HepG2 (cell line): ENCODE results near the gene SIGLEC1. TPM values are rescaled to one million over a fixed set of nuclear protein-coding genes. Genes with fewer than 3 reads are reported as not detected.

Experiments used
- FOXO1 ChIP-seq: sonication (generic); formaldehyde crosslinking; IDR thresholded peaks from 2 replicates; pipeline ENCODE4 v1.4.0; 2020; ENCODE audit warnings: missing genetic modification reagents
- GATAD1 ChIP-seq: IDR thresholded peaks from 2 replicates; pipeline ENCODE4 v1.6.1; 2016; ENCODE audit warnings: missing genetic modification reagents, missing compliant biosample characterization
- NPAS2 ChIP-seq: sonication (generic); formaldehyde crosslinking; IDR thresholded peaks from 2 replicates; pipeline ENCODE4 v1.8.0; 2022; ENCODE audit warnings: mild to moderate bottlenecking, missing genetic modification reagents, borderline replicate concordance
- PHF8 ChIP-seq: sonication (generic); formaldehyde crosslinking; IDR thresholded peaks from 2 replicates; pipeline ENCODE4 v1.5.0; 2020; ENCODE audit warnings: missing genetic modification reagents
- REL ChIP-seq: sonication (generic); formaldehyde crosslinking; conservative IDR thresholded peaks from 2 replicates; pipeline ENCODE4 v1.8.0; 2022; ENCODE audit warnings: mild to moderate bottlenecking, missing genetic modification reagents, moderate library complexity
- TAF1 ChIP-seq: sonication (generic); formaldehyde crosslinking; IDR thresholded peaks from 2 replicates; pipeline ENCODE4 v1.4.0; 2020; ENCODE audit warnings: missing genetic modification reagents
- TSC22D2 ChIP-seq: sonication (generic); formaldehyde crosslinking; IDR thresholded peaks from 2 replicates; pipeline ENCODE4 v1.5.1; 2020; ENCODE audit warnings: missing genetic modification reagents, mild to moderate bottlenecking, borderline replicate concordance
- ZFY ChIP-seq: sonication (generic); formaldehyde crosslinking; IDR thresholded peaks from 2 replicates; pipeline ENCODE4 v1.4.0; 2020; ENCODE audit warnings: missing genetic modification reagents
- ZNF446 ChIP-seq: sonication (generic); formaldehyde crosslinking; IDR thresholded peaks from 2 replicates; pipeline ENCODE4 v1.5.0; 2020; ENCODE audit warnings: mild to moderate bottlenecking, missing genetic modification reagents
- ZNF577 ChIP-seq: sonication (generic); formaldehyde crosslinking; IDR thresholded peaks from 2 replicates; pipeline ENCODE4 v1.4.0; 2020; ENCODE audit warnings: mild to moderate bottlenecking, low read depth, missing genetic modification reagents, borderline replicate concordance
- polyA plus RNA-seq, 8 experiments: library from polyadenylated mRNA; depleted of rRNA in 3 of 8; stranded (reverse) in 7 of 8; unstranded in 1 of 8; fragments of >200 nt; fragmentation: Illumina TruSeq in 4 of 8; extraction: Trizol in 4 of 8; gene quantifications; 2 replicates each; pipeline versions ENCODE4 v1.2.1 to v1.2.3, GENCODE V29; 2011 to 2016; ENCODE audit warnings: low read depth in 4 of 8, missing spikeins in 1 of 8, mixed read lengths in 1 of 8; ENCODE audit not compliant: insufficient read depth in 1 of 8
- total RNA-seq, 5 experiments: library from RNA; depleted of rRNA; stranded (reverse); fragments of >200 nt; fragmentation: Illumina TruSeq; extraction: Trizol; gene quantifications; 2 replicates each; pipeline ENCODE4 v1.2.3, GENCODE V29; 2016; ENCODE audit warnings: low read depth in 1 of 5
- TF ChIP-seq, protein P1 (sequence below): sonication (generic); formaldehyde crosslinking; IDR thresholded peaks from 2 replicates; pipeline ENCODE4 v1.4.0; 2020; ENCODE audit warnings: missing genetic modification reagents
- TF ChIP-seq, protein P2 (sequence below): sonication (generic); formaldehyde crosslinking; IDR thresholded peaks from 2 replicates; pipeline ENCODE4 v1.5.1; 2020; ENCODE audit warnings: mild to moderate bottlenecking, missing genetic modification reagents, moderate library complexity
- TF ChIP-seq, protein P3 (sequence below): sonication (generic); formaldehyde crosslinking; IDR thresholded peaks from 2 replicates; pipeline ENCODE4 v1.5.0; 2020; ENCODE audit warnings: mild to moderate bottlenecking, missing genetic modification reagents, moderate library complexity
- TF ChIP-seq, protein P4 (sequence below): sonication (generic); formaldehyde crosslinking; IDR thresholded peaks from 2 replicates; pipeline ENCODE4 v1.5.1; 2020; ENCODE audit warnings: missing genetic modification reagents, mild to moderate bottlenecking, borderline replicate concordance
- TF ChIP-seq, protein P5 (sequence below): sonication (generic); formaldehyde crosslinking; IDR thresholded peaks from 2 replicates; pipeline ENCODE4 v1.5.0; 2020; ENCODE audit warnings: missing genetic modification reagents

SIGLEC1 gene
- total and polyA plus RNA-seq, 2 of the 13 experiments (the other 11 are each of a cell fraction or from before 2014, with no cell fraction given): 0.01 TPM; not detected in 1

DNA sequence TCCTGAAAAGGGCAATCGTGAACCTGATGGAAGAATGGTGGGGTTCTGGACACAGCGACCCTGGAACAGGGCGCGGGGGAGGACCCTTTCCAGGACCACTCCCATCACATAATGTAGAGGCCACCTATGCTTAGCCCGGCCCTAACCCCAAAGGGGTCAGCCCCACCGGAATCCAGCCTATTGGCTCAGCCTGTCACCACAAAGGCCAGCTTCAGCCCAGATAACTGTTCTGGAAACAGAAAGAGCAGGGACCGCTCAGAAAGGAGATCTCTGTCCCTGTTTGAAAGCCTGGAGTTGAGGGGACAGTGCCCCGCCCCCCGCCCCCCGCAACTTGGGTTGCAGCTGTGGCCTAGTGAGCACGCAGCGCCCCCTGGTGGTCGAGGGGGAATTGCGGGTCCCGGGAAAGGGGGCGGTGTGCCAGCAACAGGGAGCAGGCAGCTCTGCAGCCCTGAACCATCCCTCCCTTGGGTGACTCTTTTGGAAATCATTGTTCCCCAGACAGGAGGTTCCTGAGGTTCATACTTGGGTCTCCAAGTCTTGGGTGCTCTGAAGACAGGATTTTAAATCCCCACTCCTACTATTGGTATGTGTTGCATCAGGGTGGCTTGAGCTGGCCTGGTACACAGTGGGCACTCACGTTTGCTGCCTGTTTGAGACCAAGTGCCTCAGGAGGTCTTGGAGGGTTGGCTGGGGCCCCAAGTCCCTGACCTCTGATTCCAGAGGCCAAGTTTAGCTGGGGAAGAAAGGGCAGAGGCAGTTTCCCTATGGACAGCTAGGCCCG, 1.5 kb downstream of the SIGLEC1 start (continued):
- TF ChIP-seq, protein P1, sequence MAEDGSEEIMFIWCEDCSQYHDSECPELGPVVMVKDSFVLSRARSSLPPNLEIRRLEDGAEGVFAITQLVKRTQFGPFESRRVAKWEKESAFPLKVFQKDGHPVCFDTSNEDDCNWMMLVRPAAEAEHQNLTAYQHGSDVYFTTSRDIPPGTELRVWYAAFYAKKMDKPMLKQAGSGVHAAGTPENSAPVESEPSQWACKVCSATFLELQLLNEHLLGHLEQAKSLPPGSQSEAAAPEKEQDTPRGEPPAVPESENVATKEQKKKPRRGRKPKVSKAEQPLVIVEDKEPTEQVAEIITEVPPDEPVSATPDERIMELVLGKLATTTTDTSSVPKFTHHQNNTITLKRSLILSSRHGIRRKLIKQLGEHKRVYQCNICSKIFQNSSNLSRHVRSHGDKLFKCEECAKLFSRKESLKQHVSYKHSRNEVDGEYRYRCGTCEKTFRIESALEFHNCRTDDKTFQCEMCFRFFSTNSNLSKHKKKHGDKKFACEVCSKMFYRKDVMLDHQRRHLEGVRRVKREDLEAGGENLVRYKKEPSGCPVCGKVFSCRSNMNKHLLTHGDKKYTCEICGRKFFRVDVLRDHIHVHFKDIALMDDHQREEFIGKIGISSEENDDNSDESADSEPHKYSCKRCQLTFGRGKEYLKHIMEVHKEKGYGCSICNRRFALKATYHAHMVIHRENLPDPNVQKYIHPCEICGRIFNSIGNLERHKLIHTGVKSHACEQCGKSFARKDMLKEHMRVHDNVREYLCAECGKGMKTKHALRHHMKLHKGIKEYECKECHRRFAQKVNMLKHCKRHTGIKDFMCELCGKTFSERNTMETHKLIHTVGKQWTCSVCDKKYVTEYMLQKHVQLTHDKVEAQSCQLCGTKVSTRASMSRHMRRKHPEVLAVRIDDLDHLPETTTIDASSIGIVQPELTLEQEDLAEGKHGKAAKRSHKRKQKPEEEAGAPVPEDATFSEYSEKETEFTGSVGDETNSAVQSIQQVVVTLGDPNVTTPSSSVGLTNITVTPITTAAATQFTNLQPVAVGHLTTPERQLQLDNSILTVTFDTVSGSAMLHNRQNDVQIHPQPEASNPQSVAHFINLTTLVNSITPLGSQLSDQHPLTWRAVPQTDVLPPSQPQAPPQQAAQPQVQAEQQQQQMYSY (CRISPR knock-in tag): no peak
- peak; percentile 27; the same call in 1 of the 2 replicates for TF ChIP-seq PHF8 (CRISPR knock-in tag)
- TF ChIP-seq, protein P2, sequence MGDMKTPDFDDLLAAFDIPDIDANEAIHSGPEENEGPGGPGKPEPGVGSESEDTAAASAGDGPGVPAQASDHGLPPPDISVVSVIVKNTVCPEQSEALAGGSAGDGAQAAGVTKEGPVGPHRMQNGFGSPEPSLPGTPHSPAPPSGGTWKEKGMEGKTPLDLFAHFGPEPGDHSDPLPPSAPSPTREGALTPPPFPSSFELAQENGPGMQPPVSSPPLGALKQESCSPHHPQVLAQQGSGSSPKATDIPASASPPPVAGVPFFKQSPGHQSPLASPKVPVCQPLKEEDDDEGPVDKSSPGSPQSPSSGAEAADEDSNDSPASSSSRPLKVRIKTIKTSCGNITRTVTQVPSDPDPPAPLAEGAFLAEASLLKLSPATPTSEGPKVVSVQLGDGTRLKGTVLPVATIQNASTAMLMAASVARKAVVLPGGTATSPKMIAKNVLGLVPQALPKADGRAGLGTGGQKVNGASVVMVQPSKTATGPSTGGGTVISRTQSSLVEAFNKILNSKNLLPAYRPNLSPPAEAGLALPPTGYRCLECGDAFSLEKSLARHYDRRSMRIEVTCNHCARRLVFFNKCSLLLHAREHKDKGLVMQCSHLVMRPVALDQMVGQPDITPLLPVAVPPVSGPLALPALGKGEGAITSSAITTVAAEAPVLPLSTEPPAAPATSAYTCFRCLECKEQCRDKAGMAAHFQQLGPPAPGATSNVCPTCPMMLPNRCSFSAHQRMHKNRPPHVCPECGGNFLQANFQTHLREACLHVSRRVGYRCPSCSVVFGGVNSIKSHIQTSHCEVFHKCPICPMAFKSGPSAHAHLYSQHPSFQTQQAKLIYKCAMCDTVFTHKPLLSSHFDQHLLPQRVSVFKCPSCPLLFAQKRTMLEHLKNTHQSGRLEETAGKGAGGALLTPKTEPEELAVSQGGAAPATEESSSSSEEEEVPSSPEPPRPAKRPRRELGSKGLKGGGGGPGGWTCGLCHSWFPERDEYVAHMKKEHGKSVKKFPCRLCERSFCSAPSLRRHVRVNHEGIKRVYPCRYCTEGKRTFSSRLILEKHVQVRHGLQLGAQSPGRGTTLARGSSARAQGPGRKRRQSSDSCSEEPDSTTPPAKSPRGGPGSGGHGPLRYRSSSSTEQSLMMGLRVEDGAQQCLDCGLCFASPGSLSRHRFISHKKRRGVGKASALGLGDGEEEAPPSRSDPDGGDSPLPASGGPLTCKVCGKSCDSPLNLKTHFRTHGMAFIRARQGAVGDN (CRISPR knock-in tag): peak; percentile 65
- TF ChIP-seq TSC22D2: peak; percentile 75; the same call in 1 of the 2 replicates
- TF ChIP-seq NPAS2 (CRISPR knock-in tag): no peak
- no peak for TF ChIP-seq ZNF446
- no peak for TF ChIP-seq ZNF577 (CRISPR knock-in tag)
- TF ChIP-seq, protein P3, sequence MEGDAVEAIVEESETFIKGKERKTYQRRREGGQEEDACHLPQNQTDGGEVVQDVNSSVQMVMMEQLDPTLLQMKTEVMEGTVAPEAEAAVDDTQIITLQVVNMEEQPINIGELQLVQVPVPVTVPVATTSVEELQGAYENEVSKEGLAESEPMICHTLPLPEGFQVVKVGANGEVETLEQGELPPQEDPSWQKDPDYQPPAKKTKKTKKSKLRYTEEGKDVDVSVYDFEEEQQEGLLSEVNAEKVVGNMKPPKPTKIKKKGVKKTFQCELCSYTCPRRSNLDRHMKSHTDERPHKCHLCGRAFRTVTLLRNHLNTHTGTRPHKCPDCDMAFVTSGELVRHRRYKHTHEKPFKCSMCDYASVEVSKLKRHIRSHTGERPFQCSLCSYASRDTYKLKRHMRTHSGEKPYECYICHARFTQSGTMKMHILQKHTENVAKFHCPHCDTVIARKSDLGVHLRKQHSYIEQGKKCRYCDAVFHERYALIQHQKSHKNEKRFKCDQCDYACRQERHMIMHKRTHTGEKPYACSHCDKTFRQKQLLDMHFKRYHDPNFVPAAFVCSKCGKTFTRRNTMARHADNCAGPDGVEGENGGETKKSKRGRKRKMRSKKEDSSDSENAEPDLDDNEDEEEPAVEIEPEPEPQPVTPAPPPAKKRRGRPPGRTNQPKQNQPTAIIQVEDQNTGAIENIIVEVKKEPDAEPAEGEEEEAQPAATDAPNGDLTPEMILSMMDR: peak; percentile 98
- TF ChIP-seq REL (CRISPR knock-in tag): no peak
- TF ChIP-seq, protein P4, sequence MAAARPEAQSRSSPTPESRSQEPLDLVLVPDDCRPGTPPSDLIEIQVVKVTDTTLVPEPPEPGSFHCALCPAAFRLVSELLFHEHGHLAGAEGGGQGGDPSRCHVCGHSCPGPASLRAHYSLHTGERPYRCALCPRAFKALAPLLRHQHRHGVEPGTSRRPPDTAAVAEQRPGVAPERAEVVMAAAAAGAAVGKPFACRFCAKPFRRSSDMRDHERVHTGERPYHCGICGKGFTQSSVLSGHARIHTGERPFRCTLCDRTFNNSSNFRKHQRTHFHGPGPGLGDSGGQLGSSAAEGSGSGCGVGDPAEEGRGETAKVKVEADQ (CRISPR knock-in tag): 0 out of 2 replicates have a peak, but pooled peaks have one; percentile 48
- TF ChIP-seq, protein P5, sequence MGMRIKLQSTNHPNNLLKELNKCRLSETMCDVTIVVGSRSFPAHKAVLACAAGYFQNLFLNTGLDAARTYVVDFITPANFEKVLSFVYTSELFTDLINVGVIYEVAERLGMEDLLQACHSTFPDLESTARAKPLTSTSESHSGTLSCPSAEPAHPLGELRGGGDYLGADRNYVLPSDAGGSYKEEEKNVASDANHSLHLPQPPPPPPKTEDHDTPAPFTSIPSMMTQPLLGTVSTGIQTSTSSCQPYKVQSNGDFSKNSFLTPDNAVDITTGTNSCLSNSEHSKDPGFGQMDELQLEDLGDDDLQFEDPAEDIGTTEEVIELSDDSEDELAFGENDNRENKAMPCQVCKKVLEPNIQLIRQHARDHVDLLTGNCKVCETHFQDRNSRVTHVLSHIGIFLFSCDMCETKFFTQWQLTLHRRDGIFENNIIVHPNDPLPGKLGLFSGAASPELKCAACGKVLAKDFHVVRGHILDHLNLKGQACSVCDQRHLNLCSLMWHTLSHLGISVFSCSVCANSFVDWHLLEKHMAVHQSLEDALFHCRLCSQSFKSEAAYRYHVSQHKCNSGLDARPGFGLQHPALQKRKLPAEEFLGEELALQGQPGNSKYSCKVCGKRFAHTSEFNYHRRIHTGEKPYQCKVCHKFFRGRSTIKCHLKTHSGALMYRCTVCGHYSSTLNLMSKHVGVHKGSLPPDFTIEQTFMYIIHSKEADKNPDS (CRISPR knock-in tag): no peak
- TF ChIP-seq TAF1 (CRISPR knock-in tag): 0 out of 2 replicates have a peak, but pooled peaks have one; percentile 18
- TF ChIP-seq GATAD1: 0 out of 2 replicates have a peak, but pooled peaks have one; percentile 45
- peak; percentile 32; the same call in 1 of the 2 replicates for TF ChIP-seq ZFY (CRISPR knock-in tag)
- 0 out of 2 replicates have a peak, but pooled peaks have one; percentile 21 for TF ChIP-seq FOXO1
